CD4-positive, alpha-beta T cell treated with Interleukin-15 for 4 hours (primary cell): ENCODE measurements around the gene PRRG3.

Experiments used
- DNase-seq: peaks from one replicate; pipeline ENCODE4 v3.0.0-alpha.2; 2020; ENCODE audit warnings: low spot score

Gene PRRG3

GRCh38 chrX:151708821-151709220 is 13.6 kb downstream of the PRRG3 start:
- no peak for DNase-seq

GRCh38 chrX:151710457-151710856 is 15.2 kb downstream of the PRRG3 start:
- DNase-seq: no peak

GRCh38 chrX:151711154-151711553 is 15.9 kb downstream of the PRRG3 start:
- no peak for DNase-seq

GRCh38 chrX:151711787-151712186 is 16.5 kb downstream of the PRRG3 start:
- no peak for DNase-seq

- no peak for DNase-seq
These were observed 17.0 kb downstream of the PRRG3 start for GRCh38 chrX:151712253-151712652.

GRCh38 chrX:151713849-151714248 is 18.6 kb downstream of the PRRG3 start:
- no peak for DNase-seq

GRCh38 chrX:151714362-151714761 is 19.1 kb downstream of the PRRG3 start:
- no peak for DNase-seq

- no peak for DNase-seq
These were observed 20.5 kb downstream of the PRRG3 start, which contains the start of gene FATE1 for GRCh38 chrX:151715752-151716151. Gene FATE1, plus strand, starts transcription at chrX:151716035. Its CDS starts 85 bp downstream, at chrX:151716120.

- no peak for DNase-seq
These were observed 27.1 kb downstream of the PRRG3 start for GRCh38 chrX:151722241-151722846.

GRCh38 chrX:151723156-151723760 is 28.0 kb downstream of the PRRG3 start:
- no peak for DNase-seq

- no peak for DNase-seq
These were observed 29.5 kb downstream of the PRRG3 start for GRCh38 chrX:151724563-151725337.

GRCh38 chrX:151725338-151725614 is 30.0 kb downstream of the PRRG3 start:
- DNase-seq: no peak

GRCh38 chrX:151726751-151727150 is 31.5 kb downstream of the PRRG3 start:
- no peak for DNase-seq

- DNase-seq: no peak
These were observed 32.1 kb downstream of the PRRG3 start for GRCh38 chrX:151727346-151727745.

- no peak for DNase-seq
These were observed 33.9 kb downstream of the PRRG3 start for GRCh38 chrX:151729056-151729725.

GRCh38 chrX:151734446-151734845 is 39.2 kb downstream of the PRRG3 start, which contains the start of gene CNGA2:
Gene CNGA2, plus strand, starts transcription at chrX:151734746. Its CDS starts 3,738 bp downstream, at chrX:151738484.
- DNase-seq: no peak

- DNase-seq: no peak
These were observed 40.0 kb downstream of the PRRG3 start for GRCh38 chrX:151735219-151735618.

- DNase-seq: no peak
These were observed 41.4 kb downstream of the PRRG3 start for GRCh38 chrX:151736685-151737084.

GRCh38 chrX:151737494-151737893 is 42.2 kb downstream of the PRRG3 start:
- DNase-seq: no peak

- no peak for DNase-seq
These were observed 43.5 kb downstream of the PRRG3 start for GRCh38 chrX:151738751-151739150.

- DNase-seq: no peak
These were observed 46.3 kb downstream of the PRRG3 start for GRCh38 chrX:151741606-151742005.

- no peak for DNase-seq
These were observed 47.1 kb downstream of the PRRG3 start for GRCh38 chrX:151742311-151742710.
